ENCODE results near the gene LRCH1. TPM values are rescaled to one million over a fixed set of nuclear protein-coding genes. Genes with fewer than 3 reads are reported as not detected.

Gene LRCH1
- total RNA-seq, 1 experiment from 2014 or later, result 16.5 TPM

- POLR2A ChIA-PET, result interaction anchor here (0.7 kb wide), 1 partner anchor 24 kb away, joined by 3 read pairs; no protein-coding TSS in a partner anchor
- CTCF ChIA-PET, result interaction anchor here (0.9 to 1.2 kb wide), 2 partner anchors 10 to 20 kb away, joined by 3 read pairs; no protein-coding TSS in a partner anchor
- BruUV-seq (replicated peaks), result no TSS peak
Observed at GRCh38 chr13:46624353-46624752, 71.4 kb downstream of the LRCH1 start.

GRCh38 chr13:46624821-46625220 lies 71.9 kb downstream of the LRCH1 start:
- intact Hi-C loops (cut with micrococcal nuclease), result loop anchor here (5.0 kb wide), 1 partner anchor 133 kb away; no protein-coding TSS in a partner anchor
- DNase-seq (ENCODE audit: unreplicated experiment), result no peak
- CTCF ChIA-PET, result interaction anchor here (0.6 to 1.2 kb wide), 3 partner anchors 10 to 337 kb away, joined by 3 read pairs; no protein-coding TSS in a partner anchor
- TF ChIP-seq, protein P1, sequence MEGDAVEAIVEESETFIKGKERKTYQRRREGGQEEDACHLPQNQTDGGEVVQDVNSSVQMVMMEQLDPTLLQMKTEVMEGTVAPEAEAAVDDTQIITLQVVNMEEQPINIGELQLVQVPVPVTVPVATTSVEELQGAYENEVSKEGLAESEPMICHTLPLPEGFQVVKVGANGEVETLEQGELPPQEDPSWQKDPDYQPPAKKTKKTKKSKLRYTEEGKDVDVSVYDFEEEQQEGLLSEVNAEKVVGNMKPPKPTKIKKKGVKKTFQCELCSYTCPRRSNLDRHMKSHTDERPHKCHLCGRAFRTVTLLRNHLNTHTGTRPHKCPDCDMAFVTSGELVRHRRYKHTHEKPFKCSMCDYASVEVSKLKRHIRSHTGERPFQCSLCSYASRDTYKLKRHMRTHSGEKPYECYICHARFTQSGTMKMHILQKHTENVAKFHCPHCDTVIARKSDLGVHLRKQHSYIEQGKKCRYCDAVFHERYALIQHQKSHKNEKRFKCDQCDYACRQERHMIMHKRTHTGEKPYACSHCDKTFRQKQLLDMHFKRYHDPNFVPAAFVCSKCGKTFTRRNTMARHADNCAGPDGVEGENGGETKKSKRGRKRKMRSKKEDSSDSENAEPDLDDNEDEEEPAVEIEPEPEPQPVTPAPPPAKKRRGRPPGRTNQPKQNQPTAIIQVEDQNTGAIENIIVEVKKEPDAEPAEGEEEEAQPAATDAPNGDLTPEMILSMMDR (IDR thresholded peaks at IDR 0.05; ENCODE audit: unreplicated experiment), result no peak
- H3K4me1 Mint-ChIP-seq (ENCODE audit: insufficient read depth, unreplicated experiment), result peaks cover 10% of the 10 kb centered on the region
- no TSS peak for BruUV-seq (replicated peaks)
- H3K27ac Mint-ChIP-seq (ENCODE audit: low read depth, unreplicated experiment), result no peak overlapping the region
- POLR2A ChIA-PET, result interaction anchor here (0.7 kb wide), 1 partner anchor 23 kb away, joined by 3 read pairs; no protein-coding TSS in a partner anchor
- no peaks in the 10 kb centered on the region for H3K36me3 Mint-ChIP-seq (ENCODE audit: insufficient read depth, unreplicated experiment)
- no peaks in the 10 kb centered on the region for H3K27me3 Mint-ChIP-seq (ENCODE audit: insufficient read depth, unreplicated experiment)
- no peaks in the 10 kb centered on the region for H3K9me3 Mint-ChIP-seq (ENCODE audit: unreplicated experiment)
- H3K4me3 Mint-ChIP-seq (ENCODE audit: unreplicated experiment), result no peak overlapping the region

More at GRCh38 chr13:46624353-46624752, 71.4 kb downstream of the LRCH1 start:
- peaks cover 10% of the 10 kb centered on the region for H3K4me1 Mint-ChIP-seq (ENCODE audit: insufficient read depth, unreplicated experiment)
- H3K9me3 Mint-ChIP-seq (ENCODE audit: unreplicated experiment), result no peaks in the 10 kb centered on the region
- DNase-seq (ENCODE audit: unreplicated experiment), result no peak
- no peaks in the 10 kb centered on the region for H3K36me3 Mint-ChIP-seq (ENCODE audit: insufficient read depth, unreplicated experiment)
- H3K27me3 Mint-ChIP-seq (ENCODE audit: insufficient read depth, unreplicated experiment), result no peaks in the 10 kb centered on the region
- H3K27ac Mint-ChIP-seq (ENCODE audit: low read depth, unreplicated experiment), result no peak overlapping the region
- TF ChIP-seq, protein P1 (IDR thresholded peaks at IDR 0.05; ENCODE audit: unreplicated experiment), result no peak
- no peak overlapping the region for H3K4me3 Mint-ChIP-seq (ENCODE audit: unreplicated experiment)
- intact Hi-C loops (cut with micrococcal nuclease), result loop anchor here (5.0 kb wide), 1 partner anchor 132 kb away; no protein-coding TSS in a partner anchor

GRCh38 chr13:46627462-46627861 lies 74.5 kb downstream of the LRCH1 start:
- ChIA-PET CTCF (no interaction called here), POLR2A (no interaction called here)
- no peaks in the 10 kb centered on the region for H3K9me3 Mint-ChIP-seq (ENCODE audit: unreplicated experiment)
- DNase-seq (ENCODE audit: unreplicated experiment), result no peak
- BruUV-seq (replicated peaks), result no TSS peak
- intact Hi-C loops (cut with micrococcal nuclease), result no loop called here
- TF ChIP-seq, protein P1 (IDR thresholded peaks at IDR 0.05; ENCODE audit: unreplicated experiment), result no peak
- peaks cover 10% of the 10 kb centered on the region for H3K4me1 Mint-ChIP-seq (ENCODE audit: insufficient read depth, unreplicated experiment)
- H3K27ac Mint-ChIP-seq (ENCODE audit: low read depth, unreplicated experiment), result no peak overlapping the region
- H3K4me3 Mint-ChIP-seq (ENCODE audit: unreplicated experiment), result no peak overlapping the region
- no peaks in the 10 kb centered on the region for H3K36me3 Mint-ChIP-seq (ENCODE audit: insufficient read depth, unreplicated experiment)
- no peaks in the 10 kb centered on the region for H3K27me3 Mint-ChIP-seq (ENCODE audit: insufficient read depth, unreplicated experiment)

GRCh38 chr13:46628622-46629365 lies 75.8 kb downstream of the LRCH1 start:
- Mint-ChIP-seq H3K27me3 (ENCODE audit: insufficient read depth, unreplicated experiment) (no peaks in the 10 kb centered on the region), H3K36me3 (ENCODE audit: insufficient read depth, unreplicated experiment) (no peaks in the 10 kb centered on the region), H3K9me3 (ENCODE audit: unreplicated experiment) (no peaks in the 10 kb centered on the region), H3K4me1 (ENCODE audit: insufficient read depth, unreplicated experiment) (peaks cover 8% of the 10 kb centered on the region), H3K4me3 (ENCODE audit: unreplicated experiment) (no peak overlapping the region), H3K27ac (ENCODE audit: low read depth, unreplicated experiment) (no peak overlapping the region)
- DNase-seq (ENCODE audit: unreplicated experiment), result no peak
- ChIA-PET POLR2A (interaction anchor here (0.7 to 1.4 kb wide), 3 partner anchors 12 to 14 kb away, joined by 3 read pairs; no protein-coding TSS in a partner anchor), CTCF (interaction anchor here (0.5 to 2.5 kb wide), 2 partner anchors 77 to 577 kb away, joined by 3 to 7 read pairs; no protein-coding TSS in a partner anchor)
- no TSS peak for BruUV-seq (replicated peaks)
- TF ChIP-seq, protein P1 (IDR thresholded peaks at IDR 0.05; ENCODE audit: unreplicated experiment), result no peak
- intact Hi-C loops (cut with micrococcal nuclease), result no loop called here
